DMS79 treated with DMSO at 0.1 percent for 48 hours (cell line): ENCODE measurements around the gene TRMT6.

ENCODE experiments used
- DNase-seq: peaks from one replicate; lab custom pipeline; 2025; lab: John Stamatoyannopoulos, UW

Gene TRMT6

GRCh38 chr20:5950271-5951031, at the start of gene TRMT6, which contains the start of gene MCM8:
TRMT6 (minus strand) TSS chr20:5950533; CDS start chr20:5950405, 128 bp downstream.
MCM8 (plus strand) TSS chr20:5950652; CDS start chr20:5952016, 1,364 bp downstream.
- peak; percentile 91 for DNase-seq

GRCh38 chr20:5999783-6000182, 49.5 kb upstream of the TRMT6 start:
- DNase-seq: no peak

GRCh38 chr20:5996765-5997164, 46.4 kb upstream of the TRMT6 start:
- DNase-seq: no peak

- DNase-seq: no peak
Observed at GRCh38 chr20:5991623-5992441, 41.5 kb upstream of the TRMT6 start.

- no peak for DNase-seq
Observed at GRCh38 chr20:5990946-5991345, 40.6 kb upstream of the TRMT6 start.

GRCh38 chr20:5989539-5989938, 39.2 kb upstream of the TRMT6 start:
- no peak for DNase-seq

GRCh38 chr20:5987383-5987782, 37.0 kb upstream of the TRMT6 start:
- DNase-seq: no peak

GRCh38 chr20:5980720-5981538, 30.6 kb upstream of the TRMT6 start:
- no peak for DNase-seq

GRCh38 chr20:5979801-5980200, 29.5 kb upstream of the TRMT6 start:
- DNase-seq: no peak

- no peak for DNase-seq
Observed at GRCh38 chr20:5977975-5978374, 27.6 kb upstream of the TRMT6 start.

- no peak for DNase-seq
Observed at GRCh38 chr20:5977223-5977622, 26.9 kb upstream of the TRMT6 start.

- DNase-seq: no peak
Observed at GRCh38 chr20:5975778-5976177, 25.4 kb upstream of the TRMT6 start.

GRCh38 chr20:5974531-5974930, 24.2 kb upstream of the TRMT6 start:
- no peak for DNase-seq

GRCh38 chr20:5973971-5974370, 23.6 kb upstream of the TRMT6 start:
- DNase-seq: no peak

GRCh38 chr20:5973172-5973571, 22.8 kb upstream of the TRMT6 start:
- no peak for DNase-seq

- DNase-seq: no peak
Observed at GRCh38 chr20:5971203-5971602, 20.9 kb upstream of the TRMT6 start.

GRCh38 chr20:5970381-5970780, 20.0 kb upstream of the TRMT6 start:
- DNase-seq: no peak

GRCh38 chr20:5969940-5970339, 19.6 kb upstream of the TRMT6 start:
- DNase-seq: no peak

- DNase-seq: no peak
Observed at GRCh38 chr20:5969348-5969935, 19.1 kb upstream of the TRMT6 start.

GRCh38 chr20:5968462-5968861, 18.1 kb upstream of the TRMT6 start:
- DNase-seq: no peak

- DNase-seq: no peak
Observed at GRCh38 chr20:5967469-5967868, 17.1 kb upstream of the TRMT6 start.

GRCh38 chr20:5949943-5950270, 426 bp downstream of the TRMT6 start:
- no peak for DNase-seq
